Activated B cell treated with CpG ODN at 0.5 μM for 24 hours (primary cell): ENCODE results near the gene BIK. TPM values are rescaled to one million over a fixed set of nuclear protein-coding genes. Genes with fewer than 3 reads are reported as not detected.

Source experiments
- ATAC-seq: fragments of 200-7000 bp; cut with Tn5 transposase; one replicate; pipeline ENCODE4 v1.10.0; 2021; ENCODE audit warnings: low read depth, mild to moderate bottlenecking, moderate library complexity
- CTCF ChIA-PET: fragments of 350-600 bp; sonication (Branson Sonifier 250); formaldehyde crosslinking; loops from one replicate; lab custom pipeline; 2021; ENCODE audit warnings: antibody characterized with exemption; lab: Charles Lee
- POLR2A ChIA-PET: fragments of 350-600 bp; sonication (Branson Sonifier 250); formaldehyde crosslinking; loops from one replicate; lab custom pipeline; 2021; ENCODE audit warnings: antibody characterized with exemption; lab: Charles Lee
- DNase-seq: peaks from one replicate; pipeline ENCODE4 v3.0.0; 2022
- H3K27ac Mint-ChIP-seq: one replicate; pipeline ENCODE4 v1.8.0; 2020; ENCODE audit warnings: mixed read lengths
- H3K27me3 Mint-ChIP-seq: one replicate; pipeline ENCODE4 v1.8.0; 2021; ENCODE audit warnings: mixed read lengths
- H3K36me3 Mint-ChIP-seq: one replicate; pipeline ENCODE4 v1.8.0; 2021; ENCODE audit warnings: low read depth, mixed read lengths
- H3K4me1 Mint-ChIP-seq: one replicate; pipeline ENCODE4 v1.8.0; 2021; ENCODE audit warnings: mixed read lengths
- H3K4me3 Mint-ChIP-seq: one replicate; pipeline ENCODE4 v1.8.0; 2020; ENCODE audit warnings: mild to moderate bottlenecking, mixed read lengths
- H3K9me3 Mint-ChIP-seq: one replicate; pipeline ENCODE4 v1.8.0; 2020; ENCODE audit warnings: mixed read lengths
- CTCF ChIP-seq: fragments of 200-600 bp; IDR thresholded peaks from one replicate; pipeline ENCODE4 v1.8.0; 2022; ENCODE audit warnings: antibody characterized with exemption, mild to moderate bottlenecking
- intact Hi-C: fragments of 100-400 bp; cut with micrococcal nuclease; formaldehyde crosslinking; loops from one replicate; pipeline ENCODE4 v1.15.1; 2024
- total RNA-seq: library from RNA; stranded (reverse); gene quantifications from 2 replicates; pipeline ENCODE4 v1.2.3, GENCODE V29; 2022

Gene BIK
- total RNA-seq, 1 donor from 2014 or later: 2.6 TPM

- intact Hi-C loops: no loop called here
- ChIA-PET CTCF (no interaction called here), POLR2A (interaction anchor here (0.5 kb wide), 1 partner anchor 53 kb away, joined by 3 read pairs; no protein-coding TSS in a partner anchor)
- Mint-ChIP-seq H3K4me3 (no peak overlapping the region), H3K36me3 (peaks cover 68% of the 10 kb centered on the region), H3K27me3 (no peaks in the 10 kb centered on the region), H3K9me3 (no peaks in the 10 kb centered on the region), H3K4me1 (no peaks in the 10 kb centered on the region), H3K27ac (no peak overlapping the region)
- ATAC-seq (no peak), DNase-seq (no peak)
- no peak for TF ChIP-seq CTCF
Measured at GRCh38 chr22:43173976-43174720, 63.6 kb downstream of the BIK start.

GRCh38 chr22:43174941-43175531 lies 64.5 kb downstream of the BIK start:
- no peak for TF ChIP-seq CTCF
- CTCF ChIA-PET: no interaction called here
- intact Hi-C loops: no loop called here
- H3K27ac Mint-ChIP-seq: no peak overlapping the region
- H3K9me3 Mint-ChIP-seq: no peaks in the 10 kb centered on the region
- H3K27me3 Mint-ChIP-seq: no peaks in the 10 kb centered on the region
- POLR2A ChIA-PET: no interaction called here
- DNase-seq (no peak), ATAC-seq (no peak)
- H3K4me1 Mint-ChIP-seq: no peaks in the 10 kb centered on the region
- H3K4me3 Mint-ChIP-seq: no peak overlapping the region
- peaks cover 69% of the 10 kb centered on the region for H3K36me3 Mint-ChIP-seq

GRCh38 chr22:43176090-43176489 lies 65.5 kb downstream of the BIK start:
- no peaks in the 10 kb centered on the region for H3K9me3 Mint-ChIP-seq
- POLR2A ChIA-PET: no interaction called here
- intact Hi-C loops: no loop called here

GRCh38 chr22:43177479-43177878 lies 66.9 kb downstream of the BIK start:
- intact Hi-C loops: no loop called here
- H3K9me3 Mint-ChIP-seq: no peaks in the 10 kb centered on the region
- DNase-seq: no peak
- CTCF ChIA-PET: no interaction called here
- no peak for TF ChIP-seq CTCF
- H3K27me3 Mint-ChIP-seq: no peaks in the 10 kb centered on the region
- peaks cover 55% of the 10 kb centered on the region for H3K36me3 Mint-ChIP-seq
- POLR2A ChIA-PET: no interaction called here
- no peak overlapping the region for H3K4me3 Mint-ChIP-seq
- no peaks in the 10 kb centered on the region for H3K4me1 Mint-ChIP-seq
- no peak overlapping the region for H3K27ac Mint-ChIP-seq
- ATAC-seq: no peak

More at GRCh38 chr22:43176090-43176489, 65.5 kb downstream of the BIK start:
- DNase-seq (no peak), ATAC-seq (no peak)
- no peaks in the 10 kb centered on the region for H3K27me3 Mint-ChIP-seq
- no peaks in the 10 kb centered on the region for H3K4me1 Mint-ChIP-seq
- CTCF ChIA-PET: no interaction called here
- no peak overlapping the region for H3K4me3 Mint-ChIP-seq
- peaks cover 64% of the 10 kb centered on the region for H3K36me3 Mint-ChIP-seq
- TF ChIP-seq CTCF: no peak
- no peak overlapping the region for H3K27ac Mint-ChIP-seq

Other genes starting within 250 kb of the BIK start
- 47.5 and 48.9 TPM in 2 replicates for gene PACSIN2, start 95.6 kb upstream of the BIK start, total RNA-seq
- gene TTLL1, start 21.4 kb upstream of the BIK start, total RNA-seq: 1.2 and 1.5 TPM in 2 replicates
- 12.7 and 13.2 TPM in 2 replicates for gene MCAT, start 32.6 kb downstream of the BIK start, total RNA-seq
- 40.9 and 48.2 TPM in 2 replicates for gene TSPO, start 40.8 kb downstream of the BIK start, total RNA-seq
- gene TTLL12, start 76.4 kb downstream of the BIK start, total RNA-seq: 30.0 and 31.5 TPM in 2 replicates
- gene SCUBE1, start 232.6 kb downstream of the BIK start, total RNA-seq: 0.12 TPM in 1 of 2 replicates, not detected in the other